GM23248 (cell line): ENCODE measurements around the gene CALY.

Source experiments
- EZH2 ChIP-seq: fragments of 200-600 bp; sonication (generic); IDR thresholded peaks from 2 replicates; pipeline ENCODE4 v1.6.1; 2018; ENCODE audit warnings: antibody characterized with exemption, mild to moderate bottlenecking; ENCODE audit not compliant: insufficient read depth, poor library complexity, severe bottlenecking
- EZH2phosphoT487 ChIP-seq: fragments of 200-600 bp; sonication (generic); IDR thresholded peaks from 2 replicates; pipeline ENCODE4 v1.6.1; 2018; ENCODE audit warnings: antibody characterized with exemption, moderate library complexity, mild to moderate bottlenecking, low read depth; ENCODE audit not compliant: insufficient read depth

DNA sequence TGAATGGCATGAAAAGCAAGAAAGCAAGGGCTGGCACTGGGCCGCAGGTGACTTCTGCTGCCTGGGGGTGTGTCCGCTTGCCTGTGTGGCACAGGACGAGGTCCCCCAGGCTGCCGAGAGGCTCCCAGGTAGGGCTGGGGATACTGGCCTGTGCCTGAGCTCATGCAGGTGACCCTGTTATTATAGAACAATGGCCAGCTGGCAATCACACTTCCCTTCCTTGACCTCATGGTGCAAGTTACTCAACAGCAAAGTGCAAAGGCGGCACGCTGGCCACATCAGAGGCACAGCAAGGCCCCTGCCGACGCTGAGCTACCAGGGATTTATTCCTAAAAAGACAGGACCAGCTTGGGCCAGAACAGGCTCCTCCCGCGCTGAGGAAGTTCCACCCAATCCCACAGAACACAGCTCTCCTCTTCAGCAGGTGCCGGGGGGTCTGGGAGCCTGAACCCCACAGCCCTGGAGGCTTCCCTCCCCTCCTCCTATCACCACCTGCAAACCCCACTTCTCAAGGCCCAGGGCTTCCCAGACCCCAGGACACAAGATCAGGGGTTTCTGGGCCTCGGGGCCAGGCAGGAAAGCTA is 58.6 kb downstream of the CALY start:
- TF ChIP-seq EZH2: no peak
- TF ChIP-seq EZH2phosphoT487: no peak
